AG04450 (cell line): ENCODE measurements around the gene PNRC2. TPM values are rescaled to one million over a fixed set of nuclear protein-coding genes. Genes with fewer than 3 reads are reported as not detected.
"Not testable (repeated sequence)": the region's sequence is repeated elsewhere in the genome, so short reads cannot be mapped to it uniquely, and the experiment has no call there.

ENCODE experiments used
- CTCF ChIA-PET: fragments of 300-600, 350-600 bp; formaldehyde crosslinking; extraction: SDS; loops from one replicate; lab custom pipeline; 2022; ENCODE audit warnings: antibody characterized with exemption, inconsistent platforms; lab: Charles Lee
- POLR2A ChIA-PET: fragments of 350-600 bp; formaldehyde crosslinking; extraction: SDS; loops from one replicate; lab custom pipeline; 2021; ENCODE audit warnings: antibody characterized with exemption, inconsistent platforms; lab: Yijun Ruan, JAX
- DNase-seq: peaks from one replicate; pipeline ENCODE4 v3.0.0-alpha.2; 2011; ENCODE audit warnings: low read depth, low spot score
- H3K27ac ChIP-seq: one replicate; pipeline ENCODE4 v1.5.1; 2012; ENCODE audit warnings: low read depth, low read length, control low read depth
- H3K27me3 ChIP-seq: one replicate; pipeline ENCODE4 v1.6.0; 2012; ENCODE audit warnings: low read length; ENCODE audit not compliant: control insufficient read depth, insufficient read depth
- H3K4me3 ChIP-seq: 2 replicates; pipeline ENCODE4 v1.5.1; 2011; ENCODE audit warnings: mild to moderate bottlenecking, low read depth, low read length, control low read depth
- H3K9me3 ChIP-seq: 2 replicates; pipeline ENCODE4 v1.5.1; 2012; ENCODE audit warnings: low read length; ENCODE audit not compliant: control insufficient read depth, insufficient read depth
- polyA plus RNA-seq: library from polyadenylated mRNA; depleted of rRNA; stranded (reverse); fragments of >200 nt; gene quantifications from 2 replicates; pipeline ENCODE4 v1.2.3, GENCODE V29; 2011
- TF ChIP-seq, protein P1 (sequence below): IDR thresholded peaks from 2 replicates; pipeline ENCODE4 v1.5.1; 2011; ENCODE audit warnings: low read depth, low read length, control low read depth, inconsistent platforms

PNRC2 gene
- polyA plus RNA-seq, 1 experiment, result 96.0 TPM

DNA sequence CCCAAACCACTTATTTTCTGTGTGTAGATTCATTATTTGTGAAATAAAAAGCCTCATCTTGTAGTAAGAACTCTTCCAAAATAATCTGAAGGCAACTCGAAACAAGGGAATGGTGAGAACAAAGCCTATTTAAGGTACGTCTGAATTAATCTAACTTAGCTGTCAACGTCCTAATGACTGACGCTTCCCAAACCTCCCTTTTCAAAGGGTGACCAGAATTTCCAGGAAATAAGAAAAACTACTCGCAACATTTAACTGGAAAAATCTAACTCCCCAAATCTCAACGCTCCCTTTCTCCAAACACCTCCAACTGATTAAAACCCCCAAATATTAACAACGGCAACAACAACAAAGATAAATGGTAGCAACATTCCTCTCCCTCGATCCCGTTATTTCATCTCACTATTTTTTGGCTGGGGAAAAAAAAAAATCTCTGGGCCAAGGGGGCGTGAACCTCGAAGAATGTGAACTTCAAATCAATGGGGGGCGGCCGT, 19.8 kb downstream of the PNRC2 start:
- H3K9me3 ChIP-seq, result no peaks in the 10 kb centered on the region; the same call in 1 of the 2 replicates
- POLR2A ChIA-PET, result interaction anchor here (0.8 to 2.0 kb wide), 9 partner anchors 11 to 70 kb away, joined by 3 to 12 read pairs (median 4); partner anchors contain the start of gene PNRC2

GRCh38 chr1:23979881-23980727, 20.5 kb downstream of the PNRC2 start, which contains the start of gene SRSF10:
SRSF10 (minus strand) TSS chr1:23980327; CDS start chr1:23980255, 72 bp downstream.
- Histone ChIP-seq H3K27me3 (no peaks in the 10 kb centered on the region), H3K9me3 (no peaks in the 10 kb centered on the region; the same call in 1 of the 2 replicates), H3K27ac (peak within 1 kb of the TSS; percentile 97), H3K4me3 (peak within 1 kb of the TSS; percentile 94)
- POLR2A ChIA-PET, result interaction anchor here (0.6 to 2.0 kb wide), 12 partner anchors 12 to 1252 kb away, joined by 3 to 12 read pairs (median 4); partner anchors contain the start of genes PNRC2 and SYF2
- DNase-seq, result peak; percentile 97
- CTCF ChIA-PET, result interaction anchor here (0.6 kb wide), 1 partner anchor 141 kb away, joined by 9 read pairs; no protein-coding TSS in a partner anchor
- TF ChIP-seq, protein P1, sequence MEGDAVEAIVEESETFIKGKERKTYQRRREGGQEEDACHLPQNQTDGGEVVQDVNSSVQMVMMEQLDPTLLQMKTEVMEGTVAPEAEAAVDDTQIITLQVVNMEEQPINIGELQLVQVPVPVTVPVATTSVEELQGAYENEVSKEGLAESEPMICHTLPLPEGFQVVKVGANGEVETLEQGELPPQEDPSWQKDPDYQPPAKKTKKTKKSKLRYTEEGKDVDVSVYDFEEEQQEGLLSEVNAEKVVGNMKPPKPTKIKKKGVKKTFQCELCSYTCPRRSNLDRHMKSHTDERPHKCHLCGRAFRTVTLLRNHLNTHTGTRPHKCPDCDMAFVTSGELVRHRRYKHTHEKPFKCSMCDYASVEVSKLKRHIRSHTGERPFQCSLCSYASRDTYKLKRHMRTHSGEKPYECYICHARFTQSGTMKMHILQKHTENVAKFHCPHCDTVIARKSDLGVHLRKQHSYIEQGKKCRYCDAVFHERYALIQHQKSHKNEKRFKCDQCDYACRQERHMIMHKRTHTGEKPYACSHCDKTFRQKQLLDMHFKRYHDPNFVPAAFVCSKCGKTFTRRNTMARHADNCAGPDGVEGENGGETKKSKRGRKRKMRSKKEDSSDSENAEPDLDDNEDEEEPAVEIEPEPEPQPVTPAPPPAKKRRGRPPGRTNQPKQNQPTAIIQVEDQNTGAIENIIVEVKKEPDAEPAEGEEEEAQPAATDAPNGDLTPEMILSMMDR, result peak; percentile 46

More for the DNA sequence above, 19.8 kb downstream of the PNRC2 start:
- CTCF ChIA-PET, result no interaction called here
- DNase-seq, result no peak
- Histone ChIP-seq H3K4me3 (peak overlapping the region; percentile 94), H3K27me3 (no peaks in the 10 kb centered on the region), H3K27ac (no peak overlapping the region)
- TF ChIP-seq, protein P1, result no peak

GRCh38 chr1:23980728-23981070, 21.1 kb downstream of the PNRC2 start:
- Histone ChIP-seq H3K27me3 (no peaks in the 10 kb centered on the region), H3K27ac (peak overlapping the region; percentile 97), H3K9me3 (no peaks in the 10 kb centered on the region; the same call in 1 of the 2 replicates), H3K4me3 (peak overlapping the region; percentile 53)
- DNase-seq, result no peak
- TF ChIP-seq, protein P1, result no peak
- POLR2A ChIA-PET, result interaction anchor here (0.6 to 2.0 kb wide), 11 partner anchors 14 to 1252 kb away, joined by 3 to 12 read pairs (median 4); partner anchors contain the start of genes PNRC2 and SYF2
- CTCF ChIA-PET, result interaction anchor here (0.6 kb wide), 1 partner anchor 142 kb away, joined by 9 read pairs; no protein-coding TSS in a partner anchor

- Histone ChIP-seq H3K27ac (no peak overlapping the region), H3K9me3 (no peaks in the 10 kb centered on the region; the same call in 1 of the 2 replicates), H3K4me3 (no peak overlapping the region), H3K27me3 (no peaks in the 10 kb centered on the region)
- DNase-seq, result no peak
- ChIA-PET POLR2A (interaction anchor here (0.6 kb wide), 1 partner anchor 39 kb away, joined by 3 read pairs; no protein-coding TSS in a partner anchor), CTCF (no interaction called here)
- TF ChIP-seq, protein P1, result no peak
These were observed 25.0 kb downstream of the PNRC2 start for GRCh38 chr1:23984417-23985186.

DNA sequence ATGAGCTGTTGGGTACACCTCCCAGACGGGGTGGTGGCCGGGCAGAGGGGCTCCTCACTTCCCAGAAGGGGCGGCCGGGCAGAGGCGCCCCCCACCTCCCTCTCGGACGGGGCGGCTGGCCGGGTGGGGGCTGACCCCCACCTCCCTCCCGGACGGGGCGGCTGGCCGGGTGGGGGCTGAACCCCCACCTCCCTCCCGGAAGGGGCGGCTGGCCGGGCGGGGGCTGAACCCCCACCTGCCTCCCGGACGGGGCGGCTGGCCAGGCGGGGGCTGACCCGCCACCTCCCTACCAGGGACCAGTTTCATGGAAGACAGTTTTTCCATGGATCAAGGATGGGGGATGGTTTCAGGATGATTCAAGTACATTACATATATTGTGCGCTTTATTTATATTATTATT, 27.4 kb downstream of the PNRC2 start:
- POLR2A ChIA-PET, H3K27me3 ChIP-seq, H3K27ac ChIP-seq, H3K4me3 ChIP-seq, CTCF ChIA-PET, H3K9me3 ChIP-seq, DNase-seq: not testable (repeated sequence)
